HL-60 (cell line): Measurements from ENCODE around the gene TPD52L1.

Experiments
- DNase-seq, 2 experiments: peaks; one replicate each; pipeline ENCODE4 v3.0.0-alpha.2; 2010 to 2020; ENCODE audit warnings: low read depth in 1 of 2, low spot score in 1 of 2
- H3K27ac ChIP-seq: fragments of 250-450 bp; sonication (Bioruptor Pico); replicated peaks from 2 replicates; pipeline ENCODE4 v1.5.1; 2020; ENCODE audit warnings: mild to moderate bottlenecking, moderate library complexity
- H3K27me3 ChIP-seq: fragments of 250-450 bp; sonication (Bioruptor Pico); 2 replicates; pipeline ENCODE4 v1.5.1; 2021; ENCODE audit warnings: mild to moderate bottlenecking, moderate library complexity; ENCODE audit not compliant: insufficient read depth, poor library complexity, severe bottlenecking
- H3K4me3 ChIP-seq: replicated peaks from 2 replicates; pipeline ENCODE4 v1.5.1; 2011; ENCODE audit warnings: mild to moderate bottlenecking, control low read depth, low read length; ENCODE audit not compliant: insufficient read depth
- CTCF ChIP-seq: IDR thresholded peaks from one replicate; pipeline ENCODE4 v1.5.1; 2011; ENCODE audit warnings: low read length, control low read depth, inconsistent platforms; ENCODE audit not compliant: insufficient read depth
- GABPA ChIP-seq: IDR thresholded peaks from 2 replicates; pipeline ENCODE4 v1.6.1; 2012; ENCODE audit warnings: low read depth
- POLR2AphosphoS5 ChIP-seq: IDR thresholded peaks from 2 replicates; pipeline ENCODE4 v1.6.1; 2012; ENCODE audit warnings: low read depth
- SPI1 ChIP-seq: IDR thresholded peaks from 2 replicates; pipeline ENCODE4 v1.6.1; 2012; ENCODE audit warnings: low read depth, mild to moderate bottlenecking, borderline replicate concordance
- TF ChIP-seq, protein P1 (sequence below): IDR thresholded peaks from 2 replicates; pipeline ENCODE4 v1.6.1; 2012; ENCODE audit warnings: low read depth; ENCODE audit not compliant: insufficient replicate concordance

The TPD52L1 gene

GRCh38 chr6:125232466-125232865 lies 78.9 kb downstream of the TPD52L1 start:
- H3K27me3 ChIP-seq = no peaks in the 10 kb centered on the region
- no peak overlapping the region for H3K4me3 ChIP-seq
- no peak for TF ChIP-seq GABPA
- TF ChIP-seq POLR2AphosphoS5 = no peak
- no peak for TF ChIP-seq SPI1
- no peak for TF ChIP-seq CTCF
- TF ChIP-seq, protein P1, sequence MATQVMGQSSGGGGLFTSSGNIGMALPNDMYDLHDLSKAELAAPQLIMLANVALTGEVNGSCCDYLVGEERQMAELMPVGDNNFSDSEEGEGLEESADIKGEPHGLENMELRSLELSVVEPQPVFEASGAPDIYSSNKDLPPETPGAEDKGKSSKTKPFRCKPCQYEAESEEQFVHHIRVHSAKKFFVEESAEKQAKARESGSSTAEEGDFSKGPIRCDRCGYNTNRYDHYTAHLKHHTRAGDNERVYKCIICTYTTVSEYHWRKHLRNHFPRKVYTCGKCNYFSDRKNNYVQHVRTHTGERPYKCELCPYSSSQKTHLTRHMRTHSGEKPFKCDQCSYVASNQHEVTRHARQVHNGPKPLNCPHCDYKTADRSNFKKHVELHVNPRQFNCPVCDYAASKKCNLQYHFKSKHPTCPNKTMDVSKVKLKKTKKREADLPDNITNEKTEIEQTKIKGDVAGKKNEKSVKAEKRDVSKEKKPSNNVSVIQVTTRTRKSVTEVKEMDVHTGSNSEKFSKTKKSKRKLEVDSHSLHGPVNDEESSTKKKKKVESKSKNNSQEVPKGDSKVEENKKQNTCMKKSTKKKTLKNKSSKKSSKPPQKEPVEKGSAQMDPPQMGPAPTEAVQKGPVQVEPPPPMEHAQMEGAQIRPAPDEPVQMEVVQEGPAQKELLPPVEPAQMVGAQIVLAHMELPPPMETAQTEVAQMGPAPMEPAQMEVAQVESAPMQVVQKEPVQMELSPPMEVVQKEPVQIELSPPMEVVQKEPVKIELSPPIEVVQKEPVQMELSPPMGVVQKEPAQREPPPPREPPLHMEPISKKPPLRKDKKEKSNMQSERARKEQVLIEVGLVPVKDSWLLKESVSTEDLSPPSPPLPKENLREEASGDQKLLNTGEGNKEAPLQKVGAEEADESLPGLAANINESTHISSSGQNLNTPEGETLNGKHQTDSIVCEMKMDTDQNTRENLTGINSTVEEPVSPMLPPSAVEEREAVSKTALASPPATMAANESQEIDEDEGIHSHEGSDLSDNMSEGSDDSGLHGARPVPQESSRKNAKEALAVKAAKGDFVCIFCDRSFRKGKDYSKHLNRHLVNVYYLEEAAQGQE = no peak
- H3K27ac ChIP-seq = no peak overlapping the region
- DNase-seq = no peak

DNA sequence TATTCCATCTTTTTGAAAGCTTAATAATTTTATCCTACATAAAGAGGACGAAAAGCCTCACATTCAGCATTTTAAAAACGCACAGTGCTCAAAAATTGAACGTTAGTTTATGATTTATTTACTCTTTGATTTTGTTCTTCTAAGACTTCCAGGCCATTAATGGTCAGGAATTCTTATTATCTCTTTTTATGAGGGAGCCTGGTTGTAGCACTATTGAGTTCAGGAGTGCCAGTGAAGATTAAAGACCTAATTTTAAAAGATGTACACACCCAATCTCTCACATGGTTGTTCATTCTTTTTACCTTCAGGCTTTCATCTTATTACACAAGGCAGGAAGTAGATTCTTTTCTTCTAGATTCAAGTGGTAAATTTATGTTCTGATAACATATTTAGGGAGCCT lies 79.6 kb downstream of the TPD52L1 start:
- DNase-seq = no peak
- Histone ChIP-seq H3K4me3 (no peak overlapping the region), H3K27me3 (no peaks in the 10 kb centered on the region), H3K27ac (no peak overlapping the region)
- TF ChIP-seq, protein P1 = no peak
- TF ChIP-seq GABPA = no peak

DNA sequence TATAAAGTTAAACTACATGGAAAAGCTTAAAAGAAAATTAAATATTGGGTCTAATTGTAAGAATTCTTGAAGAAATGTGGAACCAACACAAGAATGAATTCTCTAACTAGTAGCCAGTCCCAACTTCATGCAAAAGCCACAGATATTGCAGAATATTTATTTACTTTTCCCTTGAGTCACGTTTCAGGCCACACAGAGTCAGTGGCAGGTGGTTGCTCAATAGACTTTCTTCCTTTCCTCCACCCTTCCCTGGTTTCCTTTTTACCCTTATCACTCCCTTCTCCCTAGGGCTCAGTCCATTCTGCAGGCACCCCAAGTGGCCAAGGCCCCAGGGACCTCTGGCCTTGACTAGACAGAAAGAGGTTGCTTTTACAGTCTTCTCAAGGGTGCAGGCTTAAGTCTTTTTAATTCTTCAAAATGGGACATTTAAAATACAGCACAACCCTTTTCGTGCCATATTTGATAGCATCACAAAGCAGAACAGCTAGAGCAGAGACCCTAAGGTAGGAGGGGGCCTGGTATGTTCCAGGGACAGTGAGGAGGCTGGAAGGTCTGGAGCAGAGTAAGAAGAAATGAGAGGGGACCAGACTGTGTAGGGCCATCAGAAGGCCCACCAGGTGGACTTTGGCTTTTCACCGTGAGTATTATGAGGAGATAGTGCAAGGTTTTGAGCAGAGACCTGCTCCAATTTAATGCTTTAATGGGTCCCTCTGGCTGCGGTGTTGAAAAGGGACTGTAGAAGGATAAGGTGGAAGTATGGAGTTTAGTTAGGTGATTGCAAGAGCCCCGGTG lies 83.2 kb downstream of the TPD52L1 start:
- H3K27me3 ChIP-seq = no peaks in the 10 kb centered on the region
- TF ChIP-seq SPI1 (no peak), CTCF (no peak), POLR2AphosphoS5 (no peak), GABPA (no peak)
- TF ChIP-seq, protein P1 = no peak
- no peak overlapping the region for H3K4me3 ChIP-seq
- no peak overlapping the region for H3K27ac ChIP-seq
- DNase-seq = no peak
